NCI-H82 treated with DMSO at 0.1 percent for 48 hours (cell line): ENCODE data around the gene KBTBD13.

Source experiments
- DNase-seq: peaks from one replicate; lab custom pipeline; 2025; ENCODE audit not compliant: unreplicated experiment; lab: John Stamatoyannopoulos, UW

The KBTBD13 gene

GRCh38 chr15:65050270-65050669 lies 26.3 kb upstream of the KBTBD13 start:
- no peak for DNase-seq

GRCh38 chr15:65051266-65051665 lies 25.3 kb upstream of the KBTBD13 start:
- DNase-seq = no peak

GRCh38 chr15:65052956-65053355 lies 23.6 kb upstream of the KBTBD13 start:
- DNase-seq = no peak

GRCh38 chr15:65054333-65055200 lies 22.0 kb upstream of the KBTBD13 start:
- peak; percentile 60 for DNase-seq

- DNase-seq = no peak
These were observed 21.2 kb upstream of the KBTBD13 start for GRCh38 chr15:65055201-65055870.

GRCh38 chr15:65056106-65056505 lies 20.4 kb upstream of the KBTBD13 start:
- DNase-seq = no peak

- no peak for DNase-seq
These were observed 19.5 kb upstream of the KBTBD13 start for GRCh38 chr15:65056868-65057548.

GRCh38 chr15:65057549-65057940 lies 19.0 kb upstream of the KBTBD13 start:
- DNase-seq = no peak

GRCh38 chr15:65058394-65059368 lies 17.9 kb upstream of the KBTBD13 start:
- DNase-seq = no peak

GRCh38 chr15:65059369-65059750 lies 17.2 kb upstream of the KBTBD13 start:
- no peak for DNase-seq

- no peak for DNase-seq
These were observed 16.5 kb upstream of the KBTBD13 start for GRCh38 chr15:65059931-65060596.

GRCh38 chr15:65060641-65061397 lies 15.7 kb upstream of the KBTBD13 start:
- no peak for DNase-seq

- no peak for DNase-seq
These were observed 14.5 kb upstream of the KBTBD13 start for GRCh38 chr15:65062061-65062460.

- DNase-seq = no peak
These were observed 13.8 kb upstream of the KBTBD13 start for GRCh38 chr15:65062726-65063125.

- no peak for DNase-seq
These were observed 10.4 kb upstream of the KBTBD13 start for GRCh38 chr15:65066001-65066634.

GRCh38 chr15:65066635-65067316 lies 9.8 kb upstream of the KBTBD13 start:
- no peak for DNase-seq

GRCh38 chr15:65067317-65067644 lies 9.3 kb upstream of the KBTBD13 start:
- no peak for DNase-seq

GRCh38 chr15:65067645-65068402 lies 8.7 kb upstream of the KBTBD13 start, which contains the start of gene RASL12:
TSS of gene RASL12 (minus strand) at chr15:65067991. CDS start at chr15:65067835, 156 bp downstream.
- DNase-seq = no peak
